GM12878 (cell line): ENCODE measurements around the gene SLC39A1. TPM values are rescaled to one million over a fixed set of nuclear protein-coding genes. Genes with fewer than 3 reads are reported as not detected.

Experiments used
- ATAC-seq: fragments of 200-7000 bp; cut with Tn5 transposase; 3 replicates; pipeline ENCODE4 v1.9.1; 2020; ENCODE audit warnings: mild to moderate bottlenecking, moderate library complexity
- BruUV-seq: library from RNA; stranded (reverse); fragments of 400-500 nt; replicated peaks from 2 replicates; lab custom pipeline; 2021; lab: Mats Ljungman, UMichigan
- CTCF ChIA-PET: fragments of 300-600 bp; sonication (Branson Sonifier 250); formaldehyde crosslinking; extraction: SDS; loops from one replicate; lab custom pipeline; 2021; ENCODE audit warnings: inconsistent platforms; lab: Yijun Ruan, JAX
- POLR2A ChIA-PET: fragments of 350-600 bp; formaldehyde crosslinking; extraction: SDS; loops from one replicate; lab custom pipeline; 2021; ENCODE audit warnings: inconsistent platforms; lab: Charles Lee
- RAD21 ChIA-PET: fragments of 300-600 bp; sonication (Branson Sonifier 250); formaldehyde crosslinking; loops from one replicate; lab custom pipeline; 2023; ENCODE audit warnings: antibody characterized with exemption; ENCODE audit not compliant: unreplicated experiment; lab: Charles Lee
- SMC1A ChIA-PET: fragments of 300-600 bp; sonication (Branson Sonifier 250); formaldehyde crosslinking; loops from one replicate; lab custom pipeline; 2023; ENCODE audit not compliant: unreplicated experiment, uncharacterized antibody; lab: Charles Lee
- DNase-seq: peaks from one replicate; pipeline ENCODE4 v3.0.0-alpha.2; 2011; ENCODE audit warnings: low read depth, low spot score
- FAIRE-seq: peaks from 3 replicates; lab custom pipeline; 2011; peaks lifted over from hg19 to GRCh38; lab: Jason Lieb, UNC
- H2AFZ ChIP-seq: 2 replicates; pipeline ENCODE4 v1.6.0; 2011; ENCODE audit warnings: low read depth, low read length, control low read depth; ENCODE audit not compliant: control insufficient read depth
- H3K27ac ChIP-seq: 2 replicates; pipeline ENCODE4 v1.5.1; 2011; ENCODE audit warnings: control low read depth; ENCODE audit not compliant: control insufficient read depth, insufficient read depth
- H3K27me3 ChIP-seq, 2 experiments: replicated peaks in 1 of 2; 2 replicates each; pipeline versions ENCODE4 v1.6.0 to v1.6.1; 2011; ENCODE audit warnings: low read length in 1 of 2; ENCODE audit not compliant: control insufficient read depth in 2 of 2, insufficient read depth in 2 of 2
- H3K36me3 ChIP-seq, 2 experiments: 2 replicates each; pipeline ENCODE4 v1.5.1; 2011; ENCODE audit warnings: low read length in 1 of 2; ENCODE audit not compliant: control insufficient read depth in 2 of 2, insufficient read depth in 2 of 2
- H3K4me1 ChIP-seq: 2 replicates; pipeline ENCODE4 v1.6.1; 2011; ENCODE audit warnings: mild to moderate bottlenecking, low read length, moderate library complexity, mixed read lengths; ENCODE audit not compliant: control insufficient read depth, insufficient read depth
- H3K4me2 ChIP-seq: 2 replicates; pipeline ENCODE4 v1.6.0; 2011; ENCODE audit warnings: control low read depth; ENCODE audit not compliant: control insufficient read depth, insufficient read depth
- H3K4me3 ChIP-seq: fragments of 200-600 bp; sonication (generic); 2 replicates; pipeline ENCODE4 v1.5.1; 2016
- H3K79me2 ChIP-seq: 2 replicates; pipeline ENCODE4 v1.6.0; 2011; ENCODE audit warnings: low read length; ENCODE audit not compliant: control insufficient read depth, insufficient read depth
- H3K9ac ChIP-seq: 2 replicates; pipeline ENCODE4 v1.8.0; 2011; ENCODE audit warnings: low read length, control low read depth, mixed read lengths; ENCODE audit not compliant: control insufficient read depth, insufficient read depth
- H3K9me3 ChIP-seq: replicated peaks from 3 replicates; pipeline ENCODE4 v1.5.1; 2011; ENCODE audit warnings: mild to moderate bottlenecking, low read length; ENCODE audit not compliant: control insufficient read depth, insufficient read depth
- H4K20me1 ChIP-seq: 2 replicates; pipeline ENCODE4 v1.6.0; 2011; ENCODE audit not compliant: control insufficient read depth, insufficient read depth
- BHLHE40 ChIP-seq, 2 experiments: fragments of 450-650 bp in 1 of 2; IDR thresholded peaks; 2 replicates each; pipeline ENCODE4 v1.6.1; 2011 to 2017; ENCODE audit warnings: low read depth in 2 of 2, borderline replicate concordance in 1 of 2, improper control_type of control experiment in 1 of 2, low read length in 1 of 2, mild to moderate bottlenecking in 1 of 2
- ETV6 ChIP-seq, 2 experiments: fragments of 450-650 bp in 1 of 2; IDR thresholded peaks in 1 of 2; conservative IDR thresholded peaks in 1 of 2; 2 replicates each; pipeline ENCODE4 v1.6.1; 2014; ENCODE audit warnings: antibody characterized with exemption in 1 of 2, borderline replicate concordance in 1 of 2, low read depth in 1 of 2, mild to moderate bottlenecking in 1 of 2, moderate library complexity in 1 of 2
- MEF2A ChIP-seq: IDR thresholded peaks from 2 replicates; pipeline ENCODE4 v1.6.1; 2011; ENCODE audit warnings: low read depth, mild to moderate bottlenecking, low read length, moderate library complexity; ENCODE audit not compliant: insufficient read depth
- POLR2A ChIP-seq: IDR thresholded peaks from 2 replicates; pipeline ENCODE4 v1.6.1; 2011; ENCODE audit warnings: low read depth, mild to moderate bottlenecking, low read length
- POLR2AphosphoS5 ChIP-seq: IDR thresholded peaks from 2 replicates; pipeline ENCODE4 v1.6.1; 2011; ENCODE audit warnings: mild to moderate bottlenecking, low read length, inconsistent platforms
- SP1 ChIP-seq: IDR thresholded peaks from one replicate; pipeline ENCODE4 v1.6.1; 2011; ENCODE audit warnings: low read depth, low read length
- ZNF217 ChIP-seq: fragments of 450-650 bp; IDR thresholded peaks from 2 replicates; pipeline ENCODE4 v1.6.1; 2017; ENCODE audit warnings: antibody characterized with exemption, mild to moderate bottlenecking
- WGBS: methylation state at CpG from one replicate; pipeline ENCODE4 v1.1.6; 2016; ENCODE audit warnings: low lambda C conversion rate; ENCODE audit not compliant: insufficient replicate concordance, insufficient coverage; ENCODE audit errors: missing lambda C conversion rate; 5-methylcytosine and 5-hydroxymethylcytosine counted together
- in situ Hi-C: fragments of 300-500 bp; cut with MboI; formaldehyde crosslinking; loops from 9 replicates; pipeline ENCODE4 v1.14.3; 2018; ENCODE audit warnings: mixed read lengths
- intact Hi-C: fragments of 100-400 bp; cut with micrococcal nuclease; formaldehyde crosslinking; loops from one replicate; pipeline ENCODE4 v1.14.2; 2022; ENCODE audit not compliant: unreplicated experiment
- polyA plus RNA-seq, 11 experiments: library from polyadenylated mRNA; depleted of rRNA in 4 of 11; unstranded in 6 of 11; stranded (reverse) in 5 of 11; fragments of >200 nt; fragmentation: Nextera tagmentation in 4 of 11; fragmentation: Illumina TruSeq in 1 of 11; extraction: Ambion mirVana in 4 of 11; extraction: Trizol in 1 of 11; gene quantifications; 1 replicate in 1 of 11; 2 replicates in 10 of 11; pipeline versions ENCODE4 v1.2.1 to v1.2.3, GENCODE V29; 2011 to 2016; ENCODE audit warnings: inconsistent platforms in 2 of 11, missing spikeins in 2 of 11, low read depth in 1 of 11
- total RNA-seq, 4 experiments: library from RNA; depleted of rRNA in 3 of 4; stranded (reverse); fragments of >200 nt in 3 of 4; fragmentation: Illumina TruSeq in 1 of 4; extraction: Trizol in 1 of 4; gene quantifications; 2 replicates each; pipeline versions ENCODE4 v1.2.1 to v1.2.3, GENCODE V29; 2013 to 2021

Gene SLC39A1
- total and polyA plus RNA-seq, 10 of the 15 experiments (the other 5 are each of a cell fraction or from before 2014, with no cell fraction given): 8.8 to 98.6 (median 72.4) TPM

- no peaks in the 10 kb centered on the region for H4K20me1 ChIP-seq
- ChIA-PET SMC1A (interaction anchor here (0.7 to 1.5 kb wide), 3 partner anchors 11 to 15 kb away, joined by 3 to 4 read pairs (median 3); no protein-coding TSS in a partner anchor), POLR2A (interaction anchor here (0.5 to 1.9 kb wide), 3 partner anchors 9 to 33 kb away, joined by 3 to 8 read pairs (median 3); partner anchors contain the start of gene SLC39A1), CTCF (interaction anchor here (0.7 to 1.4 kb wide), 2 partner anchors 9 to 21 kb away, joined by 3 to 4 read pairs; no protein-coding TSS in a partner anchor), RAD21 (interaction anchor here (2.8 kb wide), 1 partner anchor 15 kb away, joined by 18 read pairs; the partner anchor contains the start of gene DENND4B)
- FAIRE-seq: no peak
- no TSS peak for BruUV-seq
- intact Hi-C loops (no loop called here), in situ Hi-C loops (no loop called here)
- no peak overlapping the region for H3K4me3 ChIP-seq
- no peak for DNase-seq
- H3K27me3 ChIP-seq: no peaks in the 10 kb centered on the region
- H3K9ac ChIP-seq: no peak overlapping the region
- ATAC-seq: 0 out of 3 replicates have a peak, but pooled peaks have one; percentile 12
- 87% methylated on average over 14 of the region's 14 CpGs for WGBS
- no peak overlapping the region for H2AFZ ChIP-seq
- H3K4me1 ChIP-seq: peaks cover 18% of the 10 kb centered on the region
- H3K79me2 ChIP-seq: no peaks in the 10 kb centered on the region
- peaks cover 5 to 11% of the 10 kb centered on the region in 2 experiments; a peak in 3 of 4 replicates for H3K36me3 ChIP-seq
- H3K9me3 ChIP-seq: no peaks in the 10 kb centered on the region
- H3K27ac ChIP-seq: no peak overlapping the region
- TF ChIP-seq MEF2A (no peak), POLR2A (0 out of 2 replicates have a peak, but pooled peaks have one; percentile 50), SP1 (no peak), BHLHE40 (IDR thresholded peaks at IDR 0.05; ENCODE audit: borderline replicate concordance in 1 of 2, low read depth in 2 of 2, low read length in 1 of 2) (no peak), ZNF217 (no peak), POLR2AphosphoS5 (no peak), ETV6 (conservative IDR thresholded peaks at IDR 0.05 in 1 of 2, IDR thresholded peaks at IDR 0.05 in 1 of 2; ENCODE audit: borderline replicate concordance in 1 of 2, low read depth in 1 of 2) (no peak)
- no peak overlapping the region for H3K4me2 ChIP-seq
Measured at GRCh38 chr1:153929981-153930948, 33.1 kb downstream of the SLC39A1 start.
